PC-3 (cell line): Measurements from ENCODE around the gene LSP1.

Experiments used
- EZH2 ChIP-seq: fragments of 300-600 bp; sonication (generic); IDR thresholded peaks from one replicate; pipeline ENCODE4 v1.6.1; 2017; ENCODE audit warnings: antibody characterized with exemption, mild to moderate bottlenecking, low read length; ENCODE audit not compliant: unreplicated experiment
- EZH2phosphoT487 ChIP-seq: fragments of 300-600 bp; sonication (generic); IDR thresholded peaks from 2 replicates; pipeline ENCODE4 v1.6.1; 2018; ENCODE audit warnings: mild to moderate bottlenecking, antibody characterized with exemption, low read length, borderline replicate concordance
- TF ChIP-seq, protein P1 (sequence below): fragments of 300-600 bp; sonication (generic); conservative IDR thresholded peaks from 2 replicates; pipeline ENCODE4 v1.5.1; 2017; ENCODE audit warnings: antibody characterized with exemption, low read depth, mild to moderate bottlenecking, low read length

DNA sequence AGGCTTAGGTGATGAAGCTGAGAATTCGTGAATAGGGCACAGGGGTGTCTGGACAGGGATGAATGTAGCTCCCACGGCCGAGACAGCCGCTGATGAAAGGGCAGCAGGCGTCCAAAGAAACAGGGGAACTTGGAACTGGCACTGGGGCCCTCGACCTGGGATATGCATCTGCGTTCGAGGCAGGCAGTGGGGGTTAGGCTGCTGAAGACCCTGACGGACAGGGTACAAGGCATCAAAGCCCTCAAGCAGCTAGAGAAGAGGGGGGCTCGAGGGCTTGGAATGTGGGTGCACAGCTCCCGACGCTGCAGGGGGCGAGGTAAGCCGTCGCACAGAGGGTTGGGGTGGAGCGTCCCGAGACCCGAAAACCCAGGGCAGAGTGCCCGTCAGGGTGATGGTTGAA, 25.0 kb upstream of the LSP1 start:
- TF ChIP-seq EZH2phosphoT487: no peak
- TF ChIP-seq, protein P1, sequence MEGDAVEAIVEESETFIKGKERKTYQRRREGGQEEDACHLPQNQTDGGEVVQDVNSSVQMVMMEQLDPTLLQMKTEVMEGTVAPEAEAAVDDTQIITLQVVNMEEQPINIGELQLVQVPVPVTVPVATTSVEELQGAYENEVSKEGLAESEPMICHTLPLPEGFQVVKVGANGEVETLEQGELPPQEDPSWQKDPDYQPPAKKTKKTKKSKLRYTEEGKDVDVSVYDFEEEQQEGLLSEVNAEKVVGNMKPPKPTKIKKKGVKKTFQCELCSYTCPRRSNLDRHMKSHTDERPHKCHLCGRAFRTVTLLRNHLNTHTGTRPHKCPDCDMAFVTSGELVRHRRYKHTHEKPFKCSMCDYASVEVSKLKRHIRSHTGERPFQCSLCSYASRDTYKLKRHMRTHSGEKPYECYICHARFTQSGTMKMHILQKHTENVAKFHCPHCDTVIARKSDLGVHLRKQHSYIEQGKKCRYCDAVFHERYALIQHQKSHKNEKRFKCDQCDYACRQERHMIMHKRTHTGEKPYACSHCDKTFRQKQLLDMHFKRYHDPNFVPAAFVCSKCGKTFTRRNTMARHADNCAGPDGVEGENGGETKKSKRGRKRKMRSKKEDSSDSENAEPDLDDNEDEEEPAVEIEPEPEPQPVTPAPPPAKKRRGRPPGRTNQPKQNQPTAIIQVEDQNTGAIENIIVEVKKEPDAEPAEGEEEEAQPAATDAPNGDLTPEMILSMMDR: no peak
- no peak for TF ChIP-seq EZH2
